Measurements from ENCODE around the gene DAND5. TPM values are rescaled to one million over a fixed set of nuclear protein-coding genes. Genes with fewer than 3 reads are reported as not detected.

DAND5 gene
- polyA plus RNA-seq, 3 donors, result not detected

GRCh38 chr19:13016628-13017305, 47.4 kb downstream of the DAND5 start:
- Histone ChIP-seq H3K9me3 (replicated peaks in 1 of 2; ENCODE audit: control insufficient read depth in 1 of 2, insufficient read depth in 1 of 2, low read length in 2 of 2) (peaks cover 2 to 19% of the 10 kb centered on the region in 2 donors), H3K36me3 (replicated peaks in 1 of 2; ENCODE audit: control insufficient read depth in 1 of 2, insufficient read depth in 2 of 2, low read length in 2 of 2) (no peaks in the 10 kb centered on the region), H3K27ac (ENCODE audit: low read depth in 1 of 2, low read length in 2 of 2) (no peak overlapping the region), H3K4me3 (replicated peaks in 1 of 3; ENCODE audit: low read depth in 2 of 3, low read length in 3 of 3) (no peak overlapping the region), H4K20me1 (ENCODE audit: insufficient read depth, low read length) (peaks cover 51% of the 10 kb centered on the region), H3K4me2 (replicated peaks; ENCODE audit: extremely low read depth, low read length, poor library complexity, severe bottlenecking) (no peak overlapping the region), H3K9ac (ENCODE audit: insufficient read depth, low read length, poor library complexity, severe bottlenecking) (no peak overlapping the region), H3K27me3 (ENCODE audit: control insufficient read depth in 2 of 2, insufficient read depth in 2 of 2, low read length in 2 of 2) (peaks cover 28 to 49% of the 10 kb centered on the region in 2 donors), H2AFZ (ENCODE audit: insufficient read depth, low read depth, low read length, poor library complexity, severe bottlenecking) (no peak overlapping the region), H3K4me1 (ENCODE audit: control insufficient read depth in 1 of 2, insufficient read depth in 2 of 2, low read length in 2 of 2) (peaks cover 26 to 29% of the 10 kb centered on the region in 2 donors), H3K79me2 (ENCODE audit: insufficient read depth, low read length) (no peaks in the 10 kb centered on the region)
- Mint-ChIP-seq H3K4me3 (peak overlapping the region in 1 of 2 donors; percentile 39), H3K9me3 (peaks cover under 1 to 27% (median 17%) of the 10 kb centered on the region in 7 donors), H3K36me3 (peaks cover 10 to 12% of the 10 kb centered on the region in 2 donors), H3K27ac (no peak overlapping the region), H3K4me1 (peaks cover 30% of the 10 kb centered on the region), H3K27me3 (ENCODE audit: low read depth in 3 of 3) (peaks cover 47 to 59% (median 59%) of the 10 kb centered on the region in 3 donors)
- intact Hi-C loops (cut with micrococcal nuclease), result loop anchor here in 1 of 2 donors (5.0 kb wide), 1 partner anchor 34 kb away; no protein-coding TSS in a partner anchor
- DNase-seq, result no peak
- WGBS (ENCODE audit: insufficient coverage), result 96% methylated on average over 14 of the region's 22 CpGs
- no peak for TF ChIP-seq CTCF (IDR thresholded peaks at IDR 0.05)

GRCh38 chr19:13017306-13018034, 48.1 kb downstream of the DAND5 start:
- H2AFZ ChIP-seq (ENCODE audit: insufficient read depth, low read depth, low read length, poor library complexity, severe bottlenecking), result no peak overlapping the region
- no peaks in the 10 kb centered on the region for H3K79me2 ChIP-seq (ENCODE audit: insufficient read depth, low read length)
- 89% methylated on average over 8 of the region's 14 CpGs for WGBS (ENCODE audit: insufficient coverage)
- TF ChIP-seq CTCF (IDR thresholded peaks at IDR 0.05), result no peak
- DNase-seq, result no peak
- peaks cover 0 to 21% (median 14%) of the 10 kb centered on the region in 7 donors for H3K9me3 Mint-ChIP-seq
- H3K4me1 ChIP-seq (ENCODE audit: control insufficient read depth in 1 of 2, insufficient read depth in 2 of 2, low read length in 2 of 2), result peaks cover 24 to 29% of the 10 kb centered on the region in 2 donors
- no peak overlapping the region for H3K9ac ChIP-seq (ENCODE audit: insufficient read depth, low read length, poor library complexity, severe bottlenecking)
- H3K4me3 Mint-ChIP-seq, result no peak overlapping the region
- peaks cover 10 to 12% of the 10 kb centered on the region in 2 donors for H3K36me3 Mint-ChIP-seq
- H4K20me1 ChIP-seq (ENCODE audit: insufficient read depth, low read length), result peaks cover 44% of the 10 kb centered on the region
- H3K27ac Mint-ChIP-seq, result peak overlapping the region in 1 of 7 donors; percentile 53
- H3K36me3 ChIP-seq (replicated peaks in 1 of 2; ENCODE audit: control insufficient read depth in 1 of 2, insufficient read depth in 2 of 2, low read length in 2 of 2), result no peaks in the 10 kb centered on the region
- peaks cover 21 to 42% of the 10 kb centered on the region in 2 donors for H3K27me3 ChIP-seq (ENCODE audit: control insufficient read depth in 2 of 2, insufficient read depth in 2 of 2, low read length in 2 of 2)
- H3K4me3 ChIP-seq (replicated peaks in 1 of 3; ENCODE audit: low read depth in 2 of 3, low read length in 3 of 3), result no peak overlapping the region
- H3K27ac ChIP-seq (ENCODE audit: low read depth in 1 of 2, low read length in 2 of 2), result no peak overlapping the region
- intact Hi-C loops (cut with micrococcal nuclease), result loop anchor here in 1 of 2 donors (5.0 kb wide), 1 partner anchor 35 kb away; no protein-coding TSS in a partner anchor
- peaks cover 32% of the 10 kb centered on the region for H3K4me1 Mint-ChIP-seq
- peaks cover 0 to 12% of the 10 kb centered on the region in 2 donors for H3K9me3 ChIP-seq (replicated peaks in 1 of 2; ENCODE audit: control insufficient read depth in 1 of 2, insufficient read depth in 1 of 2, low read length in 2 of 2)
- peaks cover 43 to 57% (median 54%) of the 10 kb centered on the region in 3 donors for H3K27me3 Mint-ChIP-seq (ENCODE audit: low read depth in 3 of 3)
- H3K4me2 ChIP-seq (replicated peaks; ENCODE audit: extremely low read depth, low read length, poor library complexity, severe bottlenecking), result no peak overlapping the region

All from CD14-positive monocyte (primary cell).